ENCODE measurements around the gene PPBP.
"Not testable (repeated sequence)": the region's sequence is repeated elsewhere in the genome, so short reads cannot be mapped to it uniquely, and the experiment has no call there.

The PPBP gene

GRCh38 chr4:73984736-73985527, 3.1 kb downstream of the PPBP start:
- no peak for DNase-seq (ENCODE audit: extremely low read depth, low read depth)
- no peak for TF ChIP-seq CTCF (IDR thresholded peaks at IDR 0.05; ENCODE audit: low read depth, low read length)

DNA sequence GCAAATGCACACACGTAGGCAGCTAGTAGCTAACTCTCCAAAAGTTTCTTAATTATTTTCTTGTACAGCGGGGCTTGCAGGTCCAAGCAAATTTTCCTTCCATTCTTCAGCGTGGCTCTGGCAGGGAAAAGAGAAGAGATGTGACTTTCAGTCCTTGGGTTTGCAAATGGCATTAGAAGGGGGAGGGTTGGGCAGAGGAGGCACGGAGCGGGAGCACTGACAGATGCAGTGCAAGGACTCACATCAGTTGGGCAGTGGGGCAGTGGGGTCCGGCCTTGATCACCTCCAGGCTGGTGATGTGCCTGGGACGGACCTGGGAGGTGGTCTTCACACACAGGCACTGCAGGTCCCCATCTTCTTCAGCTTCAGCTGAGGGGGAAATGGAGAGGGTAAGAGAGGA, 6.8 kb downstream of the PPBP start:
- not testable (repeated sequence) for DNase-seq (ENCODE audit: extremely low read depth, low read depth)

- TF ChIP-seq CTCF (IDR thresholded peaks at IDR 0.05; ENCODE audit: low read depth, low read length) = no peak
- no peak for DNase-seq (ENCODE audit: extremely low read depth, low read depth)
Observed at GRCh38 chr4:73979407-73979957, 8.5 kb downstream of the PPBP start.

- DNase-seq (ENCODE audit: extremely low read depth, low read depth) = no peak
- TF ChIP-seq CTCF (IDR thresholded peaks at IDR 0.05; ENCODE audit: low read depth, low read length) = no peak
Observed at GRCh38 chr4:73978886-73979285, 9.1 kb downstream of the PPBP start.

DNA sequence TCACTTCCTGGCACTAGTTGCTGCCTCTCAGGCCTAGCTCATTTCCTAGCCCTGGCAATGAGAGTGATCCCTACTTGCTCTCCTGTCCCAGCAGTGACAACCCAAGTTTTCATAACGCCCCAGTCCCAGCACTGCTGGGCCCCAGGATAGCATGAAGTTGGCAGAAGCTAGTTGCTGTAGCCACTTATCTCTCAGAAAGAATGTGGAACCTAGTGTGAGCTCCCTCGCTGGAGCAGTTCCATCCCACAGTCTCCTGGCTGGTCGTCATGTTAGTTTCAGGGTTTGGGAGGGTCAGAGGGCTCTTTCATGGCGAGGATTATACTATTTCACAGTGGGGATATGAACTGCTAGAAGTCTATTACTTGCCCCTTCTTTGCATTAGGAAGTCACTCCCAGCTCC, 11.3 kb downstream of the PPBP start:
- no peak for TF ChIP-seq CTCF (IDR thresholded peaks at IDR 0.05; ENCODE audit: low read depth, low read length)
- DNase-seq (ENCODE audit: extremely low read depth, low read depth) = no peak

DNA sequence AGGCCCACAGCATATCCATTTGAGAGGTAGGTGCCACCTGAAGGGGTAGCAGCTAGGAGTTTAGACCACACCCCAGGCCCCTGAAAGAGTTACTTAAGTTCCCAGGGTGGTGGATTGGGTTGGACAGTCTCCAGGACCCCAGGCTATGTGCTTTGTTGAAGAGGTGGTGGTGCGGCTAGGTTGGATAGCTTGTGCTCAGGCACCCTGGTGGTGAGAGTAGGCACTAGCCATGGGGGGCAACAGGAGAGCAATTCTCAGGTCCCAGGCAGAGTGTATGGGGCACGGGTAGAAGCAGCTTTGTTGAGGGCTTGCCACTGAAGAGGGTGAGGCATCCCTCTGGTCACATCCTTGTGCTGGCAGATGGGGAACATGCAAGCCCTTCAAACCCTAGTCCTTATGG, 11.8 kb downstream of the PPBP start:
- no peak for DNase-seq (ENCODE audit: extremely low read depth, low read depth)
- TF ChIP-seq CTCF (IDR thresholded peaks at IDR 0.05; ENCODE audit: low read depth, low read length) = no peak

GRCh38 chr4:73974352-73974751, 13.6 kb downstream of the PPBP start:
- TF ChIP-seq CTCF (IDR thresholded peaks at IDR 0.05; ENCODE audit: low read depth, low read length) = no peak
- DNase-seq (ENCODE audit: extremely low read depth, low read depth) = no peak

DNA sequence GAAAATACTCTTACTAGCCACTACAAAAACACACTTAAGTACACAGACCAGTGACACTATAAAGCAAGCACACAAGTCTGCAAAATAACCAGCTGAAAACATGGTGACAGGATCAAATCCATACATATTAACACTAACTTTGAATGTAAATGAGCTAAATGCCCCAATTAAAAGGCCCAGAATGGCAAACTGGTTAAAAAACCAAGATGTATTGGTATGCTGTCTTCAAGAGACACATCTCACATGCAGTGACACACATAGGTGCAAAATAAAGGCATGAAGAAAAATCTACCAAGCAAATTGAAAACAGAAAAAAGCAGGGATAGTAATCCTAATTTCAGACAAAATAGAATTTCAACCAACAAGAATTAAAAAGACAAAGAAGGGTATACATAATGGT, 17.0 kb downstream of the PPBP start:
- no peak for TF ChIP-seq CTCF (IDR thresholded peaks at IDR 0.05; ENCODE audit: low read depth, low read length)
- no peak for DNase-seq (ENCODE audit: extremely low read depth, low read depth)

Data from AG09319 (cell line).